K562 (cell line): ENCODE results near the gene ARV1. TPM values are rescaled to one million over a fixed set of nuclear protein-coding genes. Genes with fewer than 3 reads are reported as not detected.

Source experiments
- ARID1B ChIP-seq: fragments of 450-650 bp; IDR thresholded peaks from 2 replicates; pipeline ENCODE4 v1.6.1; 2016; ENCODE audit warnings: antibody characterized with exemption, mild to moderate bottlenecking, inconsistent platforms
- ARNT ChIP-seq, 2 experiments: fragments of 450-650 bp; IDR thresholded peaks; 2 replicates each; pipeline ENCODE4 v1.6.1; 2016; ENCODE audit warnings: mild to moderate bottlenecking in 1 of 2
- ATF4 ChIP-seq: fragments of 450-650 bp; formaldehyde crosslinking; IDR thresholded peaks from 2 replicates; pipeline ENCODE4 v1.4.0; 2022; ENCODE audit warnings: mild to moderate bottlenecking, moderate library complexity
- BHLHE40 ChIP-seq: IDR thresholded peaks from 2 replicates; pipeline ENCODE4 v1.6.1; 2011; ENCODE audit warnings: low read length, improper control_type of control experiment
- E2F6 ChIP-seq, 2 experiments: IDR thresholded peaks; 2 replicates each; pipeline ENCODE4 v1.6.1; 2011; ENCODE audit warnings: borderline replicate concordance in 1 of 2, control low read depth in 1 of 2, low read depth in 1 of 2, low read length in 1 of 2, mild to moderate bottlenecking in 1 of 2, mixed read lengths in 1 of 2, moderate library complexity in 1 of 2; ENCODE audit not compliant: insufficient read depth in 1 of 2, insufficient read length in 1 of 2, poor library complexity in 1 of 2, severe bottlenecking in 1 of 2; ENCODE audit errors: extremely low read depth in 1 of 2
- ELK3 ChIP-seq: fragments of 450-650 bp; formaldehyde crosslinking; IDR thresholded peaks from 2 replicates; pipeline ENCODE4 v1.4.0; 2020; ENCODE audit warnings: mild to moderate bottlenecking
- GATAD2B ChIP-seq: fragments of 450-650 bp; IDR thresholded peaks from 2 replicates; pipeline ENCODE4 v1.6.1; 2017; ENCODE audit warnings: mild to moderate bottlenecking, borderline replicate concordance
- GTF3C2 ChIP-seq: IDR thresholded peaks from 3 replicates; pipeline ENCODE4 v1.6.1; 2011; ENCODE audit warnings: borderline replicate concordance, mild to moderate bottlenecking, moderate library complexity; ENCODE audit not compliant: insufficient read length; ENCODE audit errors: extremely low read depth
- MAFK ChIP-seq: IDR thresholded peaks from 2 replicates; pipeline ENCODE4 v1.6.1; 2011; ENCODE audit warnings: low read length, improper control_type of control experiment
- MCM3 ChIP-seq: fragments of 450-650 bp; IDR thresholded peaks from 2 replicates; pipeline ENCODE4 v1.6.1; 2016
- MTA3 ChIP-seq: fragments of 450-650 bp; formaldehyde crosslinking; IDR thresholded peaks from 2 replicates; pipeline ENCODE4 v1.6.1; 2017; ENCODE audit warnings: mild to moderate bottlenecking, borderline replicate concordance
- NCOA6 ChIP-seq: fragments of 450-650 bp; IDR thresholded peaks from 2 replicates; pipeline ENCODE4 v1.6.1; 2017; ENCODE audit warnings: mild to moderate bottlenecking
- PREB ChIP-seq: sonication (generic); formaldehyde crosslinking; IDR thresholded peaks from 2 replicates; pipeline ENCODE4 v1.8.1; 2023; ENCODE audit warnings: mild to moderate bottlenecking, missing genetic modification reagents
- SAFB ChIP-seq: fragments of 200-400 bp; formaldehyde crosslinking; IDR thresholded peaks from 2 replicates; pipeline ENCODE4 v1.6.1; 2017; ENCODE audit warnings: low read depth, low read length, borderline replicate concordance
- TRIM28 ChIP-seq: fragments of 450-650 bp; IDR thresholded peaks from 2 replicates; pipeline ENCODE4 v1.6.1; 2017
- ZKSCAN3 ChIP-seq: fragments of 250-450 bp; sonication (Bioruptor Pico); IDR thresholded peaks from 2 replicates; pipeline ENCODE4 v1.4.0; 2020
- ZNF146 ChIP-seq: IDR thresholded peaks from one replicate; pipeline ENCODE4 v1.6.1; 2018; ENCODE audit warnings: missing compliant biosample characterization; ENCODE audit not compliant: unreplicated experiment
- ZNF311 ChIP-seq: fragments of 250-450 bp; sonication (Bioruptor Pico); IDR thresholded peaks from 2 replicates; pipeline ENCODE4 v1.4.0; 2020; ENCODE audit warnings: mild to moderate bottlenecking, moderate library complexity
- ZNF347 ChIP-seq: fragments of 450-650 bp; formaldehyde crosslinking; IDR thresholded peaks from 2 replicates; pipeline ENCODE4 v1.4.0; 2020; ENCODE audit warnings: low read depth, mild to moderate bottlenecking, moderate library complexity
- ZNF354B ChIP-seq: fragments of 250-450 bp; sonication (Bioruptor Pico); IDR thresholded peaks from 2 replicates; pipeline ENCODE4 v1.4.0; 2020
- ZNF511 ChIP-seq: sonication (generic); formaldehyde crosslinking; IDR thresholded peaks from 2 replicates; pipeline ENCODE4 v1.8.0; 2022; ENCODE audit warnings: mild to moderate bottlenecking, missing genetic modification reagents
- ZNF764 ChIP-seq: fragments of 250-450 bp; sonication (Bioruptor Pico); IDR thresholded peaks from 2 replicates; pipeline ENCODE4 v1.4.0; 2020; ENCODE audit warnings: low read depth, mild to moderate bottlenecking, moderate library complexity
- polyA plus RNA-seq, 8 experiments: library from polyadenylated mRNA; depleted of rRNA in 4 of 8; stranded (reverse) in 5 of 8; unstranded in 3 of 8; fragments of >200 nt; fragmentation: Nextera tagmentation in 2 of 8; fragmentation: Illumina TruSeq in 1 of 8; extraction: Ambion mirVana in 2 of 8; extraction: Trizol in 1 of 8; gene quantifications; 2 replicates each; pipeline versions ENCODE4 v1.2.1 to v1.2.3, GENCODE V29; 2011 to 2014; ENCODE audit warnings: inconsistent platforms in 1 of 8, missing spikeins in 1 of 8
- total RNA-seq, 7 experiments: library from RNA; depleted of rRNA in 6 of 7; stranded (reverse); fragments of >200 nt in 6 of 7; fragmentation: Illumina TruSeq in 2 of 7; extraction: Trizol in 2 of 7; gene quantifications; 2 replicates each; pipeline versions ENCODE4 v1.2.1 to v1.2.3, GENCODE V29; 2011 to 2021; ENCODE audit warnings: low replicate concordance in 1 of 7

ARV1 gene
- total and polyA plus RNA-seq, 9 of the 15 experiments (the other 6 are each of a cell fraction or from before 2014, with no cell fraction given) = 54.8 to 139 (median 74.0) TPM

GRCh38 chr1:231046730-231047395 lies 68.0 kb downstream of the ARV1 start (continued):
- TF ChIP-seq GTF3C2 = no peak
- TF ChIP-seq SAFB = no peak
- peak; percentile 51; the same call in 1 of the 2 replicates for TF ChIP-seq TRIM28
- TF ChIP-seq GATAD2B = no peak
- peak in 1 of 2 experiments; percentile 68; a peak in 1 of 4 replicates for TF ChIP-seq ARNT (IDR thresholded peaks at IDR 0.05)
- no peak for TF ChIP-seq MCM3
- TF ChIP-seq PREB (CRISPR knock-in tag) = no peak
- TF ChIP-seq ATF4 (CRISPR knock-in tag) = no peak
- no peak for TF ChIP-seq ZNF511 (CRISPR knock-in tag)
- TF ChIP-seq ZNF311 (CRISPR knock-in tag) = no peak
- peak in 1 of 2 experiments; percentile 14 for TF ChIP-seq E2F6 (IDR thresholded peaks at IDR 0.05; ENCODE audit: borderline replicate concordance in 1 of 2, extremely low read depth in 1 of 2, insufficient read depth in 1 of 2, insufficient read length in 1 of 2, low read depth in 1 of 2, low read length in 1 of 2, poor library complexity in 1 of 2, severe bottlenecking in 1 of 2)
- TF ChIP-seq MAFK = no peak
- TF ChIP-seq BHLHE40 = no peak
- no peak for TF ChIP-seq ZNF146 (CRISPR knock-in tag)
- no peak for TF ChIP-seq NCOA6
- TF ChIP-seq MTA3 = 0 out of 2 replicates have a peak, but pooled peaks have one; percentile 12
- no peak for TF ChIP-seq ZNF354B (CRISPR knock-in tag)
- no peak for TF ChIP-seq ZNF764 (CRISPR knock-in tag)
- peak; percentile 83 for TF ChIP-seq ARID1B
- TF ChIP-seq ZNF347 = no peak
- TF ChIP-seq ZKSCAN3 (CRISPR knock-in tag) = no peak
- TF ChIP-seq ELK3 = peak; percentile 52; the same call in 1 of the 2 replicates
